Non-pigmented ciliary epithelial cell (primary cell): ENCODE results near the gene SPINT4.
"Not testable (repeated sequence)": the region's sequence is repeated elsewhere in the genome, so short reads cannot be mapped to it uniquely, and the experiment has no call there.

ENCODE experiments used
- DNase-seq: peaks from one replicate; pipeline ENCODE4 v3.0.0-alpha.2; 2010; ENCODE audit warnings: low read depth

The SPINT4 gene

DNA sequence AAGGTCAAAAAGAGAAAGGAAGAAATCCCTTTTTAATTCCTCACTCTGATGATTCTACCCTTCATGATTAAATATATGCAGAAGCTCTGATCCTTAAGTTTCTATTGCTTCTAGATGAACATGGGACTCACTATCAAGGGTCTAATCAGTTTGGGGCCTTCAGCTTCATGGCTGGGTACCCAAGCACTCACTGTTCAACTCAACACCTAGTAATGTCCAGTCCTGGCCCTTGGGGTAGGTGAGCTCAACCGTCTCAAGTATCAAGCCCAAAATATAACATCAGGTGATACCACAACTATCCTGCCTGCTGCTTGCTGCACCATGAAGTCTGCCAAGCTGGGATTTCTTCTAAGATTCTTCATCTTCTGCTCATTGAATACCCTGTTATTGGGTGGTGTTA lies at the start of gene SPINT4:
TSS of gene SPINT4 (plus strand) at position 301 of the 400 bp plus-strand sequence. CDS start at position 322, 21 bp downstream.
- DNase-seq, result no peak

DNA sequence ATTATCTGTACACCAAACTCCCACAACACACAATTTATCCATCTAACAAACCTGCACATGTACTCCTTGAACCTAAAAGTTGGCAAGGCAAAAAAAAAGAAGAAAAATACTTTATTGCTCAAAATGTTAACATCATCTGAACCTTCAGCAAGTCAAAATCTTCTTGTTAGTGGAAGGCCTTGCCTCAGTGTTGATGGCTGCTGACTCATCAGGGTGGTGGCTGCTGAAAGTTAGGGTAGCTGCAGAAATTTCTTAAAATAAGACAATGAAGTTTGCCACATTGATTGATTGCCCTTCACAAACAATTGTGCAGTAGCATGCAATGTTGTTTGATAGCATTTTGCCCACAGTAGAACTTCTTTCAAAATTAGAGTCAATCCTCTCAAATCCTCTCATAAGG lies 49.4 kb upstream of the SPINT4 start:
- no peak for DNase-seq

DNA sequence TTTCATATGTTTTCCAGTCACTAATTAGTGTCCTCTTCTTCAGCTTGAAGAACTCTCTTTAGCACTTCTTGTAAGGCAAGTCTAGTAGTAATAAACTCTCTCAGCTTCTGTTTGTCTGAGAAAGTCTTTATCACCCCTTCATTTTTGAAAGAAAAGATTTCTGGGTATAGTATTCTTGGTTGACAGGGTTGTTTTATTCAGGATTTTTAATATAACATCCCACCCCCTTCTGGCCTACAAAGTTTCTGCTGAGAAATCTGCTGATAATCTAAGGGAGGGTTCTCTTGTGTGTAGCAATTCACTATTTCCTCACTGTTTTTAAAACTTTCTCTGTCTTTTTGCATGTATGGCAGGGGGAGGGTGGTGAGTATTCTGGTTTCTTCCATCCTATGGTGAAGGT lies 42.5 kb upstream of the SPINT4 start:
- no peak for DNase-seq

DNA sequence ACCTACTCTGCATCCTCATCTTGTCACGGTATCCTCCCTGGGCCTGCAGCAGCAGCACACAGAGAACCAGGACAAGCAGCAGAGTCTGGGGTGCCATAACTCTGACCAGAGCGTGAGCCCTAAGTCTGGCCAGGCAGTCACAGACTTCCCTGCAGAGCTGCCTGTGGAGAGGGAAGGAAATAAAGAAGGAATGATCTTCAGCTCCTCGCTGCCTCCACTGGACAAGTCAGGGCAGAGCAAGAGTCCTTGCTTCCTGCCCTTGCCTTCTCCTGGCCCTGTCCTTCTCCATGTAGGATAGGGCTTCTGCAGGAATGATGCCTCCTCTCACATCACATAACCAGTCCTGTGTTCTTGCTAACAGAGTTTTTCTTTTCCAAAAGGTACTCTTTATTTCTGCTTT lies 36.3 kb upstream of the SPINT4 start:
- DNase-seq, result no peak

DNA sequence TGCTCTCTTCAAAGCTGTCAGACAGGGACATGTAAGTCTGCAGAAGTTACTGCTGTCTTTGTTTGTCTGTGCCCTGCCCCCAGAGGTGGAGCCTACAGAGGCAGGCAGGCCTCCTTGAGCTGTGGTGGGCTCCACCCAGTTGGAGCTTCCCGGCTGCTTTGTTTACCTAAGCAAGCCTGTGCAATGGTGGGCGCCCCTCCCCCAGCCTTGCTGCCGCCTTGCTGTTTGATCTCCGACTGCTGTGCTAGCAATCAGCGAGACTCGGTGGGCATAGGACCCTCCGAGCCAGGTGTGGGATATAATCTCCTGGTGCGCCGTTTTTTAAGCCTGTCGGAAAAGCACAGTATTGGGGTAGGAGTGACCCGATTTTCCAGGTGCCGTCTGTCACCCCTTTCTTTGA lies 28.8 kb upstream of the SPINT4 start:
- DNase-seq, result not testable (repeated sequence)

DNA sequence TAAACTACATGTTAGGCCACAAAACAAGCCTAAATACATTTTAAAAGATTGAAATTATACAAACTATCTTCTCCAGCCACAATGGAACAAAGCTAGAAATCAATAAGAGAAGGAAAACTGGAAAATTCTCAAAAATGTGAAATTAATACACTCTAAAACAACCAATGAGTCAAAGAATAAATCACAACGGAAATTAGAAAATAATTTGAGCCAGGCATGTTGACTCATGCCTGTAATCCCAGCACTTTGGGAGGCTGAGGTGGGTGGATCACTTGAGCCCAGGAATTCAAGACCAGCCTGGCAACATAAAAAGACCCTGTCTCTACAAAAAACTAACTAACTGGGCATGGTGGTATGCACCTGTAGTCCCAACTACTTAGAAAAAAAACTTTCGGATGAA lies 26.7 kb upstream of the SPINT4 start:
- no peak for DNase-seq

DNA sequence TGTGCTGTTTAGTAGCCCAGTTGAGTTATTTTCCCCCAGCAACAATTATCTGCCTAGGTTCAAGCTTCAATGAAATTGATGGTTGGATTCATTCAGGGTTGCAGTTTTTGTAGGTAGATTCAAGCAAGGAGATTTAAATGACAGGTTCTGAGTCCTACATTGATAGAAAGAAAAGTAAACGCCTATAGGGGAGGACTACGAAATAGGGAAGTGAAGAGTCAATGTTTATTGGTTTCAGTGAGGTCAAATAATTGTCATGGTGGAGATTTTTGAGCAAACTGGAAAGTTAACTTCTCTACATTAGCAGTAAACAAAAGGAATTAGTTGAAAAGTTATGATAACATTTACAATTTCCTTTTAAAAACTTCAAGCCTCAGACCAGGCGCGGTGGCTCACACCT lies 21.0 kb upstream of the SPINT4 start:
- no peak for DNase-seq

DNA sequence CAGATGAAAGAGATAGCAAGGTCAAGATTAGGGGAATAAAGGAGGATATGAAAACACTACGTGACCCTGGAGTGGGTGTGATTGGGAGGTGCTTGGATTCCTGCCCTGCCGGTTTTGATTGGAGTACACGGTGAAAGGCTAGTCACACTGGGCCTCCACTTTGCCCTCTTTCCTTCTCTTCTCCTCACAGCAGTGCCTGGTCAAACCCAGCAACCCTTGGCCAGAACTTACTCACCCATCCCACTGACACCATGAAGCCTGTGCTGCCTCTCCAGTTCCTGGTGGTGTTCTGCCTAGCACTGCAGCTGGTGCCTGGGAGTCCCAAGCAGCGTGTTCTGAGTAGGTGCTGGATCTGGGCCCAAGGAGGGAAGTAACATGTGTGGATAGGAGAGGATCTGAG lies 20.3 kb upstream of the SPINT4 start, which contains the start of gene WFDC13:
TSS of gene WFDC13 (plus strand) at position 166 of the 400 bp plus-strand sequence. CDS start at position 252, 86 bp downstream.
- DNase-seq, result no peak

DNA sequence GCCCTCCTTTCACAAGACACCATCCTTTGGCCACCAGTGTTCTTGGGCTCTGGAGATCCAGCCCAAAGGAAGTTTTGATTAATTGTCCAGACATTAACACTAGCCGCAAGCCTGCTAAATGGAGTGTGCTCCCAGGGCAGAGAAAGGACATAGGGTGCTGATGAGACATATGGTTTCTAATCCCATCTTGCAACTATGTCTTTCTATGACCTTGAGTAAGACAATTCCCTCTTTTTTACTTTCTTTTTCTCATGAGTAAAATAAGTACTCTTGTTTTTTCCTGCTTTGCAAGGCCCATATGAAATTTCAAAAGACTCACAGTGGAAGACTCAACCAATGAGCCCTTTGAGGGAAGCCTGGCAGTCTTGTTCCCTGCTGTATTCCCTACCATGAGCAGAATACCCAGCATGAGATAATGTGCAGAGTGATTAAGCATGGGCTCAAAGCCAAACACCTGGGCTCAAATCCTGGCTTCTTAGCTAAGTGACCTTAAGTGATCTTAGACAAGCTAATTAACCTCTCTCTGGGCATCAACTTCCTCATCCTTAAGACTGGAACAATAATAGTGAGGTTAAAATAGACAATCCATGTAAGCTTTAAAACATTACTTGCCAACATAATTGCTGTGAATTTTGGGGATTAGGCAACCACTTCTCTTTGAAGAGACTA lies 17.0 kb upstream of the SPINT4 start, which contains the start of gene WFDC10B:
TSS of gene WFDC10B (minus strand) at position 51 of the 669 bp plus-strand sequence. CDS start 19,027 bp downstream, outside the sequence.
- DNase-seq, result no peak

DNA sequence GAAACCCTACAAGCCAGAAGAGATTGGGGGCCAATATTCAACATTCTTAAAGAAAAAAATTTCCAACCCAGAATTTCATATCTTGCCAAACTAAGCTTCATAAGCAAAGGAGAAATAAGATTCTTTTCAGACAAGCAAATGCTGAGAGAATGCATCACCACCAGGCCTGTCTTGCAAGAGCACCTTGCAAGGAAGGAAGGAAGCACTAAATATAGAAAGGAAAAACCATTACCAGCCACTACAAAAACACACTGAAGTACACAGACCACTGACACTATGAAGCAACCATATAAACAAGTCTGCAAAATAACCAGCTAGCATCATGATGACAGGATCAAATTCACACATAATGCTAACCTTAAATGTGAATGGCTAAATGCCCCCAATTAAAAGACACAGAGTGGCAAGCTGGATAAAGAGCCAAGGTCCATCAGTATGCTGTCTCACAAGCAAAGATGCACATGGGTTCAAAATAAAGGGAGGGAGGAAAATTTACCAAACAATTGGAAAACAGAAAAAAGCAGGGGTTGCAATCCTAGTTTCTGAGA lies 5.9 kb upstream of the SPINT4 start:
- not testable (repeated sequence) for DNase-seq

DNA sequence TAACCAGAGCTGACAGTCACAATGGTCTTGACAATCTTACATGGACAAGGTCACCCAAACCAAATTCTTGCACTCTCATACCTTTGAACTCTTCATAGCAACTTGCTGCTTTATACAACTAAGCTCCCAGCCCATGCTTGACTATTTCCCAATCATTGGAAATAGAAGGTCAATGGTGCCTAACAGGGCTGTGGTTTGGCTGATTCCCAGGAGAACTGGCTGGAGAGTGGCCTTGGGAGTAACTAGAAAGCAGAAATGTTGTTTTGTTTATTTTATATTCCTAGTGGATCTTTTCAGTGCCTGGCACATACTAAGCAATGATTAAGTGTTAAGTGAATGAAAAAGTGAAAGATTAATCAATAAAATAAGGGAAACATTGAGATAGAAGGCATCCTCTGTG lies 3.0 kb downstream of the SPINT4 start:
- DNase-seq, result no peak

DNA sequence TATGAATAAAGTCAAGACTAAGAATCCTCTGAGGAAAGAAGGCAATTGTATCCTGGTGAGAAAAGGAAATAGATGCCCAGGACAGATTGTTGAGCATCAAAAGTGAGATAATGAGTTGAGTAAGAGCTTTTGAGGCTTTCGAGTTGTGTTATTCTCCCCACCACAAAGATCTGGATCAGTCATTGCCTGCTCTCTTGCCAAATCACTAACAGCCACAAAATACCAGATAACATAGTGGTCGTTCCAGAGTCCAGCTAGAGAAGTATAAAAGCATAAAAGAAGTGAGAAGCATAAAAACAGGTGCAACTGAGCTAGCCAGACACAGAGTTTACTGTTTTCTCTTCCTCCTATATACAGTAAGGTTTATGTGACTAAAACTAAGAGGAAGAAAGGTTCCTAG lies 4.9 kb downstream of the SPINT4 start:
- no peak for DNase-seq

DNA sequence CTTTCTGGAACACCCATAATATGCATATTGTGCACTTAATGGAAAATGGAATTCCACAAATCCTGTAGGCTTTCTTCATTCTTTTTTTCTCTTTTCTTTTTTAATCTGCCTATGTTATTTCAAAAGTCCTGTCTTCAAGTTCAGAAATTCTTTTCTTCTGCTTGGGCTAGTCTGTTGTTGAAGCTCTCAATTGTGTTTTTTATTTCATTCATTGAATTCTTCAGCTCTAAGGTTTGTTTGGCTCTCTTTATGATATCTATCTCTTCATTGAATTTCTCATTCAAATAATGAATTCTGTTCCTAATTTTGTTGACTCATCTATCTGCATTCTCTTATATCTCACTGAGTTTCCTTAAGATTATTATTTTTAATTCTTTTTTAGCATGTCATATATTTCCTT lies 10.1 kb downstream of the SPINT4 start:
- DNase-seq, result no peak

DNA sequence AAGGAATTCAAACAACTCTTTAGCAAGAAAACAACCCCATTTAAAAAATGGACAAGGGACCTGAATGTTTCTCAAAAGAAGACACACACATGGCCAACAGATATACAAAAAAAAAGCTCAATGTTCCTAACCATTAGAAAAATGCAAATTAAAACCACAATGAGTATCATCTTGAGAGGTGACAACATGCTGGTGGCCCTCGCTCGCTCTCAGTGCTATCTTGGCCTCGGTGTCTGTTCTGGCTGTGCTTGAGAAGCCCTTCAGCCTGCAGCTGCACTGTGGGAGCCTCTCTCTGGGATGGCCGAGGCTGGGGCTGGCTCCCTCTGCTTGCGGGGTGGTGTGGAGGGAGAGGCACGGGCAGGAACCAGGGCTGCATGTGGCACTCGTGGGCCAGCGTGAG lies 13.4 kb downstream of the SPINT4 start:
- DNase-seq, result no peak

DNA sequence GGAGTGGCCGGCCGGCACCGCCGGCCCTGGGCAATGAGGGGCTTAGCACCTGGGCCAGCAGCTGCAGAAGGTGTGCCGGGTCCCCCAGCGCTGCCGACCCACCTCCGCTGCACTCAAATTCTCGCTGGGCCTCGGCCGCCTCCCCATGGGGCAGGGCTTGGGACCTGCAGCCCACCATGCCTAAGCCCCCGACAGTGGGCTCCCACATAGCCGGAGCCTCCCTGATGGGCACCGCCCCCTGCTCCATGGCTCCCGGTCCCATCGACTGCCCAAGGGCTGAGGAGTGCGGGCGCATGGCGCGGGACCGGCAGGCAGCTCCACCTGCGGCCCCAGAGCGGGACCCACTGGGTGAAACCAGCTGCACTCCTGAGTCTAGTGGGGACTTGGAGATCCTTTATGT lies 13.8 kb downstream of the SPINT4 start:
- no peak for DNase-seq

DNA sequence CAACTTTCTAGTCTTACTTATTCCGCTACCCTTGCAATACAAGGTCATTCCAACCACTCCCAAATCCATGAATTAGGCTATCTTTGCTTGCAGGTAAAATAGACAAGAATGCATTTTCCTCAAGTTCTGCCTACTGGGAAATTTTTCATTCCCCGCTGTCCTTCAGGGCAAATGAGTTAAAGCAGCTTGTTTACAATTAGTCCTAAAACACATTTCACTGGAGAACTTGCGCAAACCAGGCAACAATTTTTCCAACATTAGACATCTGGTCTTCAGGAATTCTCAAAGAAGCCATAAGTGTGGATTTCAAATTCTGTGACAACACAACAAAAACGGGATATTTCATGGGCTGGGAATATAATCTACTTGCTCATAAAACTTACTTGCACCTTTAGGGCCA lies 20.4 kb downstream of the SPINT4 start:
- no peak for DNase-seq

DNA sequence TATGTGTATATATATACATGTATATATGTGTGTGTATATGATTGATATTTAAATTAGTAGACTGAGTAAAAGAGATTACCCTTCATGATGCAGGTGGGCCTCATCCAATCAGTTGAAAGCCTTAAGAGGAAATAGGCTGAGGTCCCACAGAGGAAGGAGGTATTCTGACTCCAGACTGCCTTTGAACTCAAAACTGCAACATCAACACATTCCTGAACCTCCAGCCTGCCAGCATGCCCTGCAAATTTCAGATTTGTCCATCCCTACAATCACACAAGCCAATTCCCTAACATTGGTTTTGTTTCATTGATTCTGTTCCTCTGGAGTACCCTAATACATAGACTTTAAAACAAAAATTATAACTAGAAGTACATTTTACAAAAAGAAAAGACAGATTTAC lies 22.9 kb downstream of the SPINT4 start:
- no peak for DNase-seq

DNA sequence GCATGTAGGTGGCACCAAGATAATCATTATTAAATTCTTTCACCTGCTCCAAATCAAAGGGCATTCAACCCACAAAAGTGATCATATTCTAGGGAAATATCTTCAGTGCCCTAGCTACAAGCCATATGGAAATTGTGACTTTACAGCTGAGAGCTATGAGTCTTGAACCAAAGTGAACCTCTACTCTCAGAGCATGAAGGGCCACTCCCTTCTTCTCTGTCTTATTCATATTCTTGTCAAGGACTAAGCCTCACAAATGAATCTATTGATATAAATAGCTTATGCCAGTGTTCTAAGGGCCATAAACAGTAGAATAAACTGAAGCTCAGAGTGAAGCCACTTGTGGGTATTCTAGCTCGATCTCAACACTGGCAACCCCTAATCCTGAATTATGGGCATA lies 29.6 kb downstream of the SPINT4 start:
- no peak for DNase-seq

DNA sequence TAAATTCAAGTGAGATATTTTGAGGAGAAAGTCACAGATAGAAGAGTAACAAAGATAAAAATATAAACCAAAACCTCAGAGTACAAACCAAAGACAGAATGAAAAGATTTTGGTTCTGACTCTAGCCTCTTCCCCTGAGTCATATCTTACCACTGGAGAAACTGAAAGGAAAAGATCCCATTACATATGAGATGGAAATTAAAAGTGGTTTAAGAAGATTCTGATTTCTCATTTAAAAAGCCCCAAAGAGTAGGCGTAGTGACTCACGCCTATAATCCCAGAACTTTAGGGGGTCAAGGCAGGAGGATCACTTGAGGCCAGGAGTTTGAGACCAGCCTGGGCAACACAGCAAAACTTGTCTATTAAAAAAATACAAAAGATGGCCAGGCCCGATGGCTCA lies 30.6 kb downstream of the SPINT4 start:
- peak; percentile 4 for DNase-seq

DNA sequence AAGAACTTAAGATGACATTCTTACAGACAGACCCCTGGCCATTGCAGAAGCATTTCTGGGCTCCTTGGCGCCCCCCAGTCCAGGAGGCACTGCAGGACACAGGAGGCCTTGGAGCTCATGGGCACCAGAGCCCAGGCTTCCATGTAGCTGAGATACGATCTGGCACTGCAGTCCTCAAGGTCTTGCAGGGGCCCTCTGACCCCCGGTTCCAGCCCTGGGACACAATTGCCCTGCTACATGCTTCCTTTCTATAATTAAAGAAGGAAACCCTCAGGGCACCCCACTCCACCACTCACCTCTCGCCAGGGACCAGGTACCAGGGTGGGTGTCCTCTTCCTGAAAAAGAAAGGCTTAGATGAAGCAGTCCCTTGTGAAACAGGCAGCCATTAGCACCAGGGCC lies 35.9 kb downstream of the SPINT4 start:
- no peak for DNase-seq

DNA sequence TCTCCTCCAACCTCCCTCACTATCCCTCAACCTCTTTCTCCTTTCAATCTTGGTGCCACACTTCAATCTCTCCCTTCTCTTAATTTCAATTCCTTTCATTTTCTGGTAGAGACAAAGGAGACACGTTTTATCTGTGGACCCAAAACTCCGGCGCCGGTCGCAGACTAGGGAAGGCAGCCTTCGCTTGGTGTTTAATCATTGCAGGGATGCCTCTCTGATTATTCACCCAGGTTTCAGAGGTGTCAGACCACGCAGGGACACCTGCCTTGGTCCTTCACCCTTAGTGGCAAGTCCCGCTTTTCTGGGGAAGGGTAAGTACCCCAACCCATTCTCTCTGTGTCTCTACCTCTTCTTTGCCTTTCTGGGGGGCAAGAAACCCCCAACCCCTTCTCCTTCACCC lies 37.8 kb downstream of the SPINT4 start:
- not testable (repeated sequence) for DNase-seq

DNA sequence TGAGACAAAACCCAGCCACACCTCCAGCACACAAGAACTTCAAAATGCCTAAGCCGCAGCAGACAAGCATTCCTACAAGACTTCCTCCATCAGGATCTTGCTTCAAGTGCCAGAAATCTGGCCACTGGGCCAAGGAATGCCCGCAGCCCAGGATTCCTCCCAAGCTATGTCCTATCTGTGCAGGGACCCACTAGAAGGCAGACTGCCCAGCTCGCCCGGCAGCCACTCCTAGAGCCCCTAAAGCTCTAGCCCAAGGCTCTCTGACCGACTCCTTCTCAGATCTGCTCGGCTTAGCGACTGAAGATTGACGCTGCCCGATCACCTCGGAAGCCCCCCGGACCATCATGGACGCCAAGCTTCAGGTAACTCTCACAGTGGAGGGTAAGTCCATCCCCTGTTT lies 39.8 kb downstream of the SPINT4 start:
- DNase-seq, result not testable (repeated sequence)

DNA sequence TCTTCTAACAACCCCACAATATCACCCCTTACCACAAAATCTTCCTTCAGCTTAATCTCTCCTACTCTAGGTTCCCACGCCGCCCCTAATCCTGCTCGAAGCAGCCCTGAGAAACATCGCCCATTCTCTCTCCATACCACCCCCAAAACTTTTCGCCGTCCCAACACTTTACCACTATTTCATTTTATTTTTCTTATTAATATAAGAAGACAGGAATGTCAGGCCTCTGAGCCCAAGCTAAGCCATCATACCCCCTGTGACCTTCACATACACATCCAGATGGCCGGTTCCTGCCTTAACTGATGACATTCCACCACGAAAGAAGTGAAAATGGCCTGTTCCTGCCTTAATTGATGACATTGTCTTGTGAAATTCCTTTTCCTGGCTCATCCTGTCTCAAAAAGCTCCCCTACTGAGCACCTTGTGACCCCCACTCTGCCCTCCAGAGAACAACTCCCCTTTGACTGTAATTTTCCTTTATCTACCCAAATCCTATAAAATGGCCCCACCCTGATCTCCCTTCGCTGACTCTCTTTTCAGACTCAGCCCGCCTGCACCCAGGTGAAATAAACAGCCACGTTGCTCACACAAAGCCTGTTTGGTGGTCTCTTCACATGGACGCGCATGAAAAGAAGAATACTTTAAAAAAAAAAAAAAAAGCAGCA lies 42.6 kb downstream of the SPINT4 start:
- not testable (repeated sequence) for DNase-seq
